ENCODE results near the gene C1QA.
A peak's percentile ranks its signal among the peaks of the same experiment; 100 is the strongest.

The C1QA gene

DNA sequence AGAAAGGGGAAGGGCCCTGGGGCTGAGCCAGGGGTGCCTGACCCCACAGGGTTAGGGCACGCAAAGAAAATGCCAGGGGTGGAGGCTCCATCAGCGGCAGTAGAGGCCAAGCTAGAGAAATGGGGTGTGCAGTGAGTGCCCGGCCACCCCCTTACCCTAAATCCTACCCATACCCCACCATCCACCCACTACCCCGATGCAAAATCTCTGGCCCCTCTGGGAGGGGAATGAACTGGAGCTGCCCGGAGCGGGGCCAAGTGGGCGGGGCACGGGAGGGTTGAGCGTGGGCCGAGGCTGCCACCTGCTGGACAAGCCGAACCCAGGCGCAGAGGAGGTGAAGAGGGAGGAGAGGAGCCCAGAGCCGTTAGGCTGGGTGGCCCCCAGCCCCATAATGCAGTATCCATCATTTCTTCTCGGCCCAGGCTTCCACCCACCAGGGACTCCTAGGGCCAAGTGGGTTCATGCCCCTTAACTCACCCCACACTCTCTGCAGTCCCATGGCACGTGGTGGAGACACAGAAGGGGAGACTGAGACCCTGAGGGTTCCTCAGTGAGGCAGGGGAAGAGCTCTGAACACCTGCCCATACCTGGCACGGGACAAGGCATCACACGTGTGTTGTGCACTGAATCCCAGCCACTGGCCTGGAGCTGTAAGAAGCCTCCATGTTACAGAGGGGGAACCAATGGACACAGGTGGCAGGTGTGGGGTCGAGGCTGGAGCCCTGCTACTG, 5.6 kb downstream of the C1QA start:
- Mint-ChIP-seq H3K36me3 (no peaks in the 10 kb centered on the region), H3K27me3 (peaks cover 5% of the 10 kb centered on the region), H3K4me1 (no peaks in the 10 kb centered on the region), H3K4me3 (no peak overlapping the region), H3K9me3 (no peaks in the 10 kb centered on the region), H3K27ac (no peak overlapping the region)
- peak; percentile 78 for DNase-seq
- CTCF ChIA-PET: interaction anchor here (0.6 to 5.5 kb wide), 8 partner anchors 13 to 280 kb away, joined by 3 to 30 read pairs (median 4); no protein-coding TSS in a partner anchor

DNA sequence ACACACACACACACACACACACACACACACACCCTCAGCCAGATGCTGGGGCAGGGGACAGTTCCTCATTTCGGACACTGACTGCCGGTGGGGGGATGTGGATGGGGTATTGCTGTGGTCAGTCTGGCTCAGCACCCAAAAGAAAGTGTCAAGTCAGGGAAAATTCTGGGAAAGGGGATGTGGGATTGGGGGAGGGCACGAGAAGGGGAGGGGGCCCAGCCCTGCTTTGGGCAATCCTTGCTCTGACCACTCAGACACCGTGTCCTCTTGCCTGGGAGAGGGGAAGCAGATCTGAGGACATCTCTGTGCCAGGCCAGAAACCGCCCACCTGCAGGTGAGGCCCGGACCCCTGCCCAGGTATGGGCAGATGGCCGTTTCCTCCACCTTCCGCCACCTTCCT, 7.0 kb downstream of the C1QA start, which contains the start of gene C1QC:
TSS of gene C1QC (plus strand) at position 253 of the 400 bp plus-strand sequence. CDS start 391 bp downstream, outside the sequence.
- H3K4me1 Mint-ChIP-seq: no peaks in the 10 kb centered on the region
- no peaks in the 10 kb centered on the region for H3K36me3 Mint-ChIP-seq
- no peak for DNase-seq
- H3K27me3 Mint-ChIP-seq: peaks cover 5% of the 10 kb centered on the region
- no peak within 1 kb of the TSS for H3K4me3 Mint-ChIP-seq
- CTCF ChIA-PET: interaction anchor here (0.9 to 5.5 kb wide), 3 partner anchors 12 to 226 kb away, joined by 3 to 30 read pairs (median 5); no protein-coding TSS in a partner anchor
- H3K27ac Mint-ChIP-seq: no peak within 1 kb of the TSS
- H3K9me3 Mint-ChIP-seq: no peaks in the 10 kb centered on the region

DNA sequence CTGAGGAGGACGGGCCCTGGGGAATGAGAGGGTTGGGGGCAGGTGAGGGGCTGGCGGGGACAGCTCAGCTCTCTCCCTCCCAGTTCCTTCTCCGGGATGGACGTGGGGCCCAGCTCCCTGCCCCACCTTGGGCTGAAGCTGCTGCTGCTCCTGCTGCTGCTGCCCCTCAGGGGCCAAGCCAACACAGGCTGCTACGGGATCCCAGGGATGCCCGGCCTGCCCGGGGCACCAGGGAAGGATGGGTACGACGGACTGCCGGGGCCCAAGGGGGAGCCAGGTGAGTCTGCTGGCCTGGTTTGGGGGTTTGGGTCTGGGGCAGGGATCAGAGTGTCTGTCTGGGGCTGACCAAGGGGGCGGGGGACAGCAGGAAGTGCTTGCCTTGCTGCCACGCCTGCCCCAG, 7.5 kb downstream of the C1QA start:
- Mint-ChIP-seq H3K4me1 (no peaks in the 10 kb centered on the region), H3K36me3 (no peaks in the 10 kb centered on the region), H3K4me3 (no peak overlapping the region), H3K27ac (no peak overlapping the region), H3K9me3 (no peaks in the 10 kb centered on the region), H3K27me3 (peaks cover 5% of the 10 kb centered on the region)
- no peak for DNase-seq
- CTCF ChIA-PET: interaction anchor here (5.5 kb wide), 1 partner anchor 223 kb away, joined by 30 read pairs; no protein-coding TSS in a partner anchor

DNA sequence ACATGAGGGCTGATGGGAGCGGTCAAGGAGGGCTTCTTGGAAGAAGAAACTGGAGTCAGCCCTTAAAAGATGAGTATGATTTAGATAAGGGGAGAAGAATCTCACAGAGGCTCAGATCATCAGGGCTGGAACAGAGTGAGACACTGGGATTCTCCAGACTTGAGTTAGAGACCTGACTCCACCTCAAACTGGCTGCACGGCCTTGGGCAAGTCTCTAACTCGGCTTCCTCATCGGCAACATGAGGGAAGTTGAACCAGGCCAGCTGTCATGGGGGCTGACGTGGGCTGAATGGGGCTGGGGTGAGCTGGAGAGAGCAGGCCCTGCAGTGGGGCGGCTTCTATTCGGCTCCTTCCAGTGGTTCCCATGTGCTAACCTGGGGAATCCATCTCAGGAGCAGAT, 9.5 kb downstream of the C1QA start:
- H3K4me1 Mint-ChIP-seq: no peaks in the 10 kb centered on the region
- peaks cover 7% of the 10 kb centered on the region for H3K27me3 Mint-ChIP-seq
- H3K27ac Mint-ChIP-seq: no peak overlapping the region
- no peaks in the 10 kb centered on the region for H3K36me3 Mint-ChIP-seq
- CTCF ChIA-PET: no interaction called here
- no peak overlapping the region for H3K4me3 Mint-ChIP-seq
- DNase-seq: no peak
- H3K9me3 Mint-ChIP-seq: no peaks in the 10 kb centered on the region

DNA sequence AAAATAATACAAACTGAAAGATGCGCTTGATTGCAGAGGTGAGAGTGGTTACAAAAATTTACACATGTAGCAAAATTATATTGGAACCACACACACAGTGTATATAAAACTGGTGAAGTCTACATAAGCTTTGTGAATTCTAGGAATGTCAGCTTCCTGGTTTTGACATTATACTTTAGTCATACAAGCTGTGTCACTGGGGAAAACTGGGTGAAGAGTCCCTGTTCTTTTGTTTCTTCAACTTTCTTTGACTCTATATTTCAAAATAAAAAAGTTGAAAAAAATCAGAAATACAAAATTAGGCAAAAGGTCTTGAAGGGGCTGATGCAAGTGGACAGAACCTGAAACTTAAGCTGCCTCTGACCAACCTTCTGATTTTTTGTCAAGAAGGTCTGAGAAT, 10.0 kb downstream of the C1QA start:
- no peaks in the 10 kb centered on the region for H3K4me1 Mint-ChIP-seq
- peaks cover 11% of the 10 kb centered on the region for H3K27me3 Mint-ChIP-seq
- H3K9me3 Mint-ChIP-seq: no peaks in the 10 kb centered on the region
- no peak for DNase-seq
- H3K4me3 Mint-ChIP-seq: no peak overlapping the region
- no peak overlapping the region for H3K27ac Mint-ChIP-seq
- CTCF ChIA-PET: no interaction called here
- H3K36me3 Mint-ChIP-seq: no peaks in the 10 kb centered on the region

DNA sequence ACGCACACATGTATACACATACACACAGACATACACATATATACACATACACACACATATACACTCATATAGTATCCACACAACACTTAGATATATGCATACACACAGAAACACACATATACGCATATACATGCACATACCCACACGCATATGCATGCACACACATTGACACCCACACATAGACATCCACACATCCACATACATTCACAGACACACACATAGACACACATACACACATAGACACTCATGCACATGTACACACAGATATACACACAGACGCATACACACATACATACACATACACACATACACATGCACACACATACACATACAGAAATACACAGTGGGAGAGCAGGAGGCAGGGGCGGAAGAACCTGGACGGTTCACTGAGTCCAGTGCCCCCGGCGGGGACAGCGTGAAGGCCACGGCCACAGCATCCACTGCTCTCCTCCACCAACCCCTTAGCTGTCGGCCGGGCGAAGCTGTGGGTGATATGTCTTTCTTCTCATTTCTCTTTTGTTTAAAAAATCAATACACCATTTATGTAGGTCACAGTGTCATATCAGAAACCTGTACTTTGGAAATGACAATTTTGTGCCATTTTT, 13.8 kb downstream of the C1QA start:
- CTCF ChIA-PET: no interaction called here
- Mint-ChIP-seq H3K4me3 (no peak overlapping the region), H3K4me1 (no peaks in the 10 kb centered on the region), H3K27me3 (peaks cover 11% of the 10 kb centered on the region), H3K9me3 (no peaks in the 10 kb centered on the region), H3K36me3 (no peaks in the 10 kb centered on the region), H3K27ac (no peak overlapping the region)
- no peak for DNase-seq

DNA sequence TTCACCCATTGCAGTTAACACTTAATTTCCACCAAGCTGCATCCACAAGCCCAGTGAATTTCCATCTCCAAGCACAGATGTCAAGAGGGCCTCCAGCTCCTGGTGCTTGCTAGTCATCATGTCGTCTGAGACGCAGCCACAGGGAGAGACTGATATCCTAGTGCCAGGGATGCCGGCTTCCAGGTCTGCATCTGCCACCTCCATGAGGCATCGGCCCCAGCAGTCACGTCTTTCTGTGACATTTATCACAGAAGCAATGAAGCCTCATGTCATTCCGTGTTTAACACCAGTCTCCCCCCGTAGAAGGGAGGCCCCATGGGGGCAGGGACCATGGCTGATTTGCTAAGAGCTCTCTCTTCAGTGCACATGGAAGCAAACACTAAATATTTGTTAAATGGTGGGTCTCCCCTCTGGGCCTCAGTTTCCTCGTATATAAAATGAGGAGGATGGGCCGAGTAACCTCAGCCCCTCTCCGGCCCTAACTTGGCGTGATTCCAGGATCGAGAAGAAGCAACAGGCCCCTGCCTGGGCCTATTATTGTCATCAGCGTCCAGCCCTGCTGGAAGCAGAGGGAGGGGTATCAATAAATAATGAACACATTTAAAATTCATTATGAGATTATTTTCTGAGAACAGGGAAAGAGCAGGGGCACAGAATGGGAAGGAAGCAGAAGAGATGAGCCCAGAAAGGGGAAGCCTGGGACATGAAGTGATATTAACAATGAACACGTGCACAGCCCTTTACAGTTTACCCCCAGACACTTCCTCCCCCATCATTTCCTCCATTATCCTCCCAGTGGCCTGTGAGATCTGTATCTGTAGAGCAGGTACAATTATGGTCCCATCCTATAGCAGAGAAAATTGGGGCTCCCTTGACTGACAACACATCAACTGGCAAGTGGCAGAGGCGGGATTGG, 15.8 kb downstream of the C1QA start:
- CTCF ChIA-PET: no interaction called here

DNA sequence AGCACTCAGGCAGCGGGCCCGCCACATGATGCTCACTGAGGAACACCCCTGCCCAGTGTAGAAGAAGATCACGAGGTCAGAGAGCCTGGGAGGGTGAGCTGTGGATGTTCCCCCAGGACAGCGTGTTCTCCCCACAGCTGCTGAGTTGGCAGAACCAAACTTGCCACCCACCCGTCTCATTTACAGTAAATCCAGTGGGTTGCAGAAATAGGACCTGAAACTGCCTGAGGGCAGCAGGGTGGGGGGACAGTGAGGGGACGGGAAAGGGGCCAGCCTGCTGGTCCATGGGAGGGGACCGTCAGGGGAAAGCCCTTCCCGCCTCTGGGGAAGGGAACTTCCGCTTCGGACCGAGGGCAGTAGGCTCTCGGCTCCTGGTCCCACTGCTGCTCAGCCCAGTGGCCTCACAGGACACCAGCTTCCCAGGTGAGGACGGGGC, 16.5 kb downstream of the C1QA start, which contains the start of gene C1QB:
TSS of gene C1QB (plus strand) at position 356 of the 436 bp plus-strand sequence. CDS start 6,227 bp downstream, outside the sequence.
- CTCF ChIA-PET: no interaction called here
- Mint-ChIP-seq H3K4me3 (no peak within 1 kb of the TSS), H3K9me3 (no peaks in the 10 kb centered on the region), H3K36me3 (no peaks in the 10 kb centered on the region), H3K27me3 (peaks cover 18% of the 10 kb centered on the region), H3K27ac (no peak within 1 kb of the TSS), H3K4me1 (no peaks in the 10 kb centered on the region)
- DNase-seq: no peak

More for the DNA sequence above, 15.8 kb downstream of the C1QA start:
- peaks cover 18% of the 10 kb centered on the region for H3K27me3 Mint-ChIP-seq
- no peaks in the 10 kb centered on the region for H3K4me1 Mint-ChIP-seq
- no peak overlapping the region for H3K27ac Mint-ChIP-seq
- H3K4me3 Mint-ChIP-seq: no peak overlapping the region
- no peak for DNase-seq
- H3K9me3 Mint-ChIP-seq: no peaks in the 10 kb centered on the region
- H3K36me3 Mint-ChIP-seq: no peaks in the 10 kb centered on the region

DNA sequence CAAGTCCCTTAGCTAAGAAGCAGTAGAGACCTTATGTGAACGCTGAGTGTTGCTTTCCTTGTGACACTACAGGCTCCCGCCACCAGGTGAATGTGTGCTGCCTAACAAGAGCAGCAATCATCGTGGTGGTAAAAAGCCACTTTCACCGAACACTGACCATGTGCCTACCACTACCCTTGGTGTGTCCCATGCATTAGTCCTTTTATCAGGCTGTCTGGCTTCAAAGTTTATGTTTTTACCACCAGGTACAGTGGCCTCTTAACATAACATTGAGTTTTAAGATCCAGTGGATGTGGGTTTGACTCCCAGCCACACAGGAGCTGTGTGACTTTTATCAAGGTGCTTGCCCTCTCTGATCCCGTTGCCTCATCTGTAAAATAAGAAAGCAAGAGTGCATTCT, 18.3 kb downstream of the C1QA start:
- CTCF ChIA-PET: interaction anchor here (1.7 kb wide), 1 partner anchor 12 kb away, joined by 5 read pairs; the partner anchor contains the start of gene C1QC
- H3K27me3 Mint-ChIP-seq: peaks cover 25% of the 10 kb centered on the region
- no peak for DNase-seq
- no peaks in the 10 kb centered on the region for H3K4me1 Mint-ChIP-seq
- H3K4me3 Mint-ChIP-seq: no peak overlapping the region
- no peaks in the 10 kb centered on the region for H3K36me3 Mint-ChIP-seq
- H3K27ac Mint-ChIP-seq: no peak overlapping the region
- H3K9me3 Mint-ChIP-seq: no peaks in the 10 kb centered on the region

DNA sequence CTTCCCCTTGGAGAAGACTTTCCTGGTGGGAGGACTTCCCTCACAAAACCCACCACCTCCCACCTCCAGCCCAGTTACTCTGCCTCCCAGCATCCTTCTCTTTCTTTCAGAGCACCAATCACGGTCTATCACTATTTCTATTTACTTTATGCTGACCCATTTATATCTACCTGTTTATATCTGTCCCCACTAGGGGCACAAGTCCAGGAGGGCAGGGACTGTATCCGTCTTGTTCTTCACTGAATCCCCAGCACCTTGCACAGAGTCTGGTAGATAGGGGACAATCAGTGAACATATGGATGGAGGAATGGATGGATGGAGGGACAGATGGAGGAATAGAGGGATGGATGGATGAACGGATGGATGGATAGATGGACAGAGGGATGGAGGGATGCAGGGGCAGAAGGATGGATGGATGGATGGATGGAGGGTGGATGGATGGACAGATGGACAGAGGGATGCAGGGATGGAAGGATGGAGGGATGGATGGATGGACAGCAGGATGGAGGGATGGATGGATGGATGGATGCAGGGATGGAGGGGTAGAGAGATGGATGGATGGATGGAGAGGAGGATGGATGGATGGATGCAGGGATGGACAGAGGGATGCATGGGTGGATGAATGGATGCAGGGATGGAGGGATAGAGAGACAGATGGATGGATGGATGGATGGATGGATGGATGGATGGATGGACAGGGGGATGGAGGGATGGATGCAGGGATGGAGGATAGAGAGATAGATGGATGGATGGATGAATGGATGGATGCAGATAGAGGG, 22.1 kb downstream of the C1QA start:
- H3K4me1 Mint-ChIP-seq: no peaks in the 10 kb centered on the region
- DNase-seq: no peak
- H3K4me3 Mint-ChIP-seq: no peak overlapping the region
- H3K27me3 Mint-ChIP-seq: peaks cover 19% of the 10 kb centered on the region
- H3K27ac Mint-ChIP-seq: no peak overlapping the region
- H3K9me3 Mint-ChIP-seq: no peaks in the 10 kb centered on the region
- CTCF ChIA-PET: no interaction called here
- no peaks in the 10 kb centered on the region for H3K36me3 Mint-ChIP-seq

DNA sequence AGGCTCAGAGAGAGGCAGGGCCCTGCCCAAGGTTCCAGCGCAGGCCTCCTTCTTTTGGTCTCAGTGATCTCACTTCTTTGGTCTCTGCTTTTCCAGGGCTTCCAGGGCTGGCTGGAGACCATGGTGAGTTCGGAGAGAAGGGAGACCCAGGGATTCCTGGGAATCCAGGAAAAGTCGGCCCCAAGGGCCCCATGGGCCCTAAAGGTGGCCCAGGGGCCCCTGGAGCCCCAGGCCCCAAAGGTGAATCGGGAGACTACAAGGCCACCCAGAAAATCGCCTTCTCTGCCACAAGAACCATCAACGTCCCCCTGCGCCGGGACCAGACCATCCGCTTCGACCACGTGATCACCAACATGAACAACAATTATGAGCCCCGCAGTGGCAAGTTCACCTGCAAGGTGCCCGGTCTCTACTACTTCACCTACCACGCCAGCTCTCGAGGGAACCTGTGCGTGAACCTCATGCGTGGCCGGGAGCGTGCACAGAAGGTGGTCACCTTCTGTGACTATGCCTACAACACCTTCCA, 24.4 kb downstream of the C1QA start:
- Mint-ChIP-seq H3K9me3 (no peaks in the 10 kb centered on the region), H3K4me3 (no peak overlapping the region), H3K27ac (no peak overlapping the region), H3K27me3 (peaks cover 11% of the 10 kb centered on the region), H3K36me3 (no peaks in the 10 kb centered on the region), H3K4me1 (no peaks in the 10 kb centered on the region)
- no peak for DNase-seq
- CTCF ChIA-PET: no interaction called here

DNA sequence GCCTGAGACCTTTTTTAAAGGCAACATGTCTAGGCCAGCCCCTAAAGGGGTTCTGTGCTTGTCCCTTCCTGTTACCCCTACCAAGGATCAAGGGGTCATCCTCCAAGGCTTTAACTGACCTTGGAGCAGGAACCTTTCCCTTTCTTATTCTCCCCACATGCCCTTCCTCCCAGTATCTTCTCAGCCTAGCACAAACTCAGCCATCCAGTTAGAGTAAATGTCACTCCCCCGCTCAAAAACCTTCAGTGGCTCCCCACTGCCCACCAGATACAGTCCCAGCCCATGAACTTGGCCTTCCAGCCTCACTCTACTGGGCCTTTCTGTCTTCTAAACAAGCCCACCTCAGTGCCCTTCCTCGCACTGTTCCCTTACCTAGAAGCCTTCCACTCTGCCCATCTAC, 25.5 kb downstream of the C1QA start:
- CTCF ChIA-PET: interaction anchor here (1.0 kb wide), 1 partner anchor 19 kb away, joined by 3 read pairs; no protein-coding TSS in a partner anchor
- H3K36me3 Mint-ChIP-seq: no peaks in the 10 kb centered on the region
- no peaks in the 10 kb centered on the region for H3K4me1 Mint-ChIP-seq
- no peak for DNase-seq
- H3K4me3 Mint-ChIP-seq: no peak overlapping the region
- no peak overlapping the region for H3K27ac Mint-ChIP-seq
- H3K27me3 Mint-ChIP-seq: peaks cover 7% of the 10 kb centered on the region
- H3K9me3 Mint-ChIP-seq: no peaks in the 10 kb centered on the region

DNA sequence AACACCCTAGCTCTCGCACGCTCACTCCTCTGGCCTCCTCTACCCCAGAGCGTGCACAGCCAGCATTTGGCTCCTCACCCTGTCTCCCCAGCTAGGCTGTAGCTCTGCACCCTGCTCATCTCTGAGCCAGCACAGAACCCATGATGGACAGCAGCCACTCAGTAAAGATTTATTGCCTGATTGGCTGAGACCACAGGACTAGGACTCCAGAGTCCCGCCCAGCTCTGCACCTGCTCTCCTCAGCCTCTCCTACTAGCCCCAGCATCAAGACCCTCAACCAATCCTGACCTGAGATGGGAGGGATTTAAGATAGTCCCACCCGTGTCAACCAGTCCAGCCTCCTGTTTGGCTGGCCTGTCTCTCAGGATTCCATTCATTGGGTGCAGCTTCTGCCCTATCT, 25.9 kb downstream of the C1QA start:
- Mint-ChIP-seq H3K9me3 (no peaks in the 10 kb centered on the region), H3K4me3 (no peak overlapping the region), H3K4me1 (no peaks in the 10 kb centered on the region), H3K36me3 (no peaks in the 10 kb centered on the region), H3K27ac (no peak overlapping the region), H3K27me3 (peaks cover 7% of the 10 kb centered on the region)
- no peak for DNase-seq
- CTCF ChIA-PET: interaction anchor here (1.0 kb wide), 1 partner anchor 20 kb away, joined by 3 read pairs; no protein-coding TSS in a partner anchor
